Globus pallidus (tissue), 1 donor: Measurements from ENCODE around the gene STPG1.
"Not testable (repeated sequence)": the region's sequence is repeated elsewhere in the genome, so short reads cannot be mapped to it uniquely, and the experiment has no call there.

Source experiments
- DNase-seq: peaks from one replicate; pipeline ENCODE4 v3.0.0-alpha.2; 2015; ENCODE audit warnings: low spot score

Gene STPG1, protein sequence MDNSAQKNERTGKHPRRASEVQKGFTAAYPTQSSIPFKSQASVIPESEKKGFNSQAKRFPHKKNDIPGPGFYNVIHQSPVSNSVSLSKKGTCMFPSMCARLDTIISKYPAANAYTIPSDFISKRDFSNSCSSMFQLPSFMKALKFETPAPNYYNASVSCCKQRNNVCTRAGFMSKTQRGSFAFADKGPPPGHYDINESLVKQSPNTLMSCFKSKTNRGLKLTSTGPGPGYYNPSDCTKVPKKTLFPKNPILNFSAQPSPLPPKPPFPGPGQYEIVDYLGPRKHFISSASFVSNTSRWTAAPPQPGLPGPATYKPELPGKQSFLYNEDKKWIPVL

DNA sequence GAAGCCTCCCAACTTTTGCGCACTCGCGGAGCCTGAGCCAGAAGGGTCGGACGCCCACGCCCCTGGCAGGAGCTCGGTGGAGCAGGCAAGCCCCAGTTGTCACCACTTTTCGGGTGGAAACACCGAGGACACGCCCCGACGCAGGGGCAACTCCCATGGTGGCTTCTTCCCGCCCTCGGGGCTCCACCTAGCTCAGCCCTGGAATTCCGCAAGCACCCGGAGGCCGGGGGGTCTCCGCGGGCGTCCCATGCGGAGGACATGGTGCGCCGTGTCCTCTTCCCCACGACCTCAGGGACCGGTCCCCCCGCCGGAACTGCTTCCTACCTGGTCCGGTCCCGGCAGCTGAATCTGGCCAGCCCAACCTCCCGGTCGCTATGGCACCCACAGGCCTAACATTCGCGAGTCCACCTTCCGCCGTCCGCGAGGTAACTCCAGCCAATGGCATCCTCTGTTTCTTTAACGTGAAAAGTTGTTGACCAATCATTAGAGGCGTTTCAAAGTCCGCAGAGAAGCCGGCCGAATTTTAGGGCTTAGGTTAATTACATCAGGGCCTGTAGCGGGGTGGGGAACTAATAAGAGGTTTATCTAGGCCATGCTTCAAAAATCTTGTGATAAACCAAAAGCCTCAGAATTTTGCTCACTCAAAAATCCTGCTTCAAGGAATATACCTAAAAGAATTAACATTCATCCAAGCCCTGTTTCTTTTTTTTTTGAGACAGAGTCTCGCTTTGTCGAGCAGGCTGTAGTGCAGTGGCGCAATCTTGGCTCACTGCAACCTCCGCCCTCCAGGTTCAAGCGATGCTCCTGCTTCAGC, at the start of gene STPG1:
STPG1 (minus strand) TSS at position 433 of the 814 bp plus-strand sequence. CDS start 12,394 bp downstream, outside the sequence.
- peak; percentile 87 for DNase-seq

DNA sequence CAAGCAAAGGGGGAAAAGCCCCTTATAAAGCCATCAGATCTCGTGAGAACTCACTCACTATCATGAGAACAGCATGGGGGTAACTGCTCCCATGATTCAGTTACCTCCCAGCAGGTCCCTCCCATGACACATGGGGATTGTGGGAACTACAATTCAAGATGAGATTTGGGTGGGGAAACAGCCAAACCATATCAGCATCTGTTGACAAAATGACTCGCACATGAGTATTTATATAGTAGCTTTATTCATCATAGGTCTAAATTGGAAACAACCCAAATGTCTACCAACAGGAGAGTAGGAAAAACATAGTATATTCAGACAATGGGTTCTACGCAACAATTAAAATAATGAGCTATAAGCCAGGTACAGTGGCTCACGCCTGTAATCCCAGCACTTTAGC, 48.5 kb upstream of the STPG1 start:
- not testable (repeated sequence) for DNase-seq

DNA sequence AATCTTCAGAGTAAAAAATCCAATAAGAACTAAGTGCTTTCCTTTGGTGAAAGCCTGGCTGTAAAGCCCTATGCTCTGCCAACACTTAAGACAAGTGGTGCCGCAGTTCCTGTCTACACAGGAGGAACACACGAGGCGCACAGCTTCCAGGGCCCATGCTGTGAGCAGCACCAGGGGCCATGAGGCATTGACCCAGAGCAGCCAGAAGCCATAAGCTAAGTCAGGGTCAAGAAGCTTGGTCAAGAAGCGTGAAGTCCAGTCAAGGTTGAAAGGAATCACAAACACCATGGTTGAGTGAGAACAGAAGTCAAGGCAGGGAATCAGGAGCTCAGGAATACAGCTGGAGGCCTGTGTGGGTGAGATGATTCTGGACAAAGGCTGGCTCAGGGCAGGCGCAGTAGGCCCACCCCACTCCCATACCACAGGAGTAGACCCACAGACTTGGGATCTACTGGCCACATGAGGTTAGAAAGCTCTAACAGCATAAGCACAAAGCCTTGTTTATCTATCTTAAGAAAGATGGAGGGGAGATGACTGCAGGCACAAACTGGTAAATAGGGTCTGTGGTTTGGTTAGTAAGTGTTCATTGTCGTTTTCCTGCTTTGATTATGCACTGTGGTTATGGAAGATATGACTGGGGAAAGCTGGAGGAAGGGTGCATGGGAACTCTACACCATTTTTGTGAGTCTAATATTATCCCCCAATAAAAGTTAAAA, 46.1 kb upstream of the STPG1 start:
- DNase-seq = no peak

DNA sequence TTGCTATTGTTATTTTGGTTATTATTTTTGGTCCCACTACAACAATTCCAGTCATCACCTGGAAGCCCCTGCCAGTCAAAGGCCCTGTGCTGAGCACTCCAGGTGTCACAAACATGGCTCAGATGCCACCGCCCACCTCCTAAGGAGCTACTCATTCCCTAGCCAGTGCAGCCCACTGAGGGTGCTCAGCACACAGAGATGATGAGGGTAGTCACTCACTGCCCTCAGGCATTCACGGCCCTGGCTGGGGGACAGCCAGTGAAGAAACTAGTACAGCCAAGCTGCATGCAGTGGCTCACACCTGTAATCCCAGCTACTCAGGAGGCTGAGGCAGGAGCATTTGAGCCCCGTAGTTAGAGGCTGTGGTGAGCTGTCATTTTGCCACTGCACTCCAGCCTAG, 44.3 kb upstream of the STPG1 start:
- no peak for DNase-seq

DNA sequence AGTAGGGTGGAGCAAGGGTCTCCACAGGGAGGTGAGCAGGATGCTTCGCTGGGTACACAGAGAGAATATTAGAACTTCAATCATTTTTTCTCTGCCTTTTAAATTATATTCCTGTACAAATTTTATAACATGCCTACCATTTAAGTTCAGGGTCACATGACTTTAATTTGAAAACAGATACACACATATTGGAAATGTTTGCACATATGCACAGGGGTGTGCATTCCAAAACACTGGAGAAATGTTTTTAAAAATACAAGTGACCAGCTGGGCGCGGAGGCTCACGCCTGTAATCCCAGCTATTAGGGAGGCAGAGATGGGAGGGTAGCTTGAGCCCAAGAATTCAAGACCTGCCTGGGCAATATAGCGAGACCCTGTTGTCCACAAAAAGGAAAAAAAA, 41.7 kb upstream of the STPG1 start:
- no peak for DNase-seq

DNA sequence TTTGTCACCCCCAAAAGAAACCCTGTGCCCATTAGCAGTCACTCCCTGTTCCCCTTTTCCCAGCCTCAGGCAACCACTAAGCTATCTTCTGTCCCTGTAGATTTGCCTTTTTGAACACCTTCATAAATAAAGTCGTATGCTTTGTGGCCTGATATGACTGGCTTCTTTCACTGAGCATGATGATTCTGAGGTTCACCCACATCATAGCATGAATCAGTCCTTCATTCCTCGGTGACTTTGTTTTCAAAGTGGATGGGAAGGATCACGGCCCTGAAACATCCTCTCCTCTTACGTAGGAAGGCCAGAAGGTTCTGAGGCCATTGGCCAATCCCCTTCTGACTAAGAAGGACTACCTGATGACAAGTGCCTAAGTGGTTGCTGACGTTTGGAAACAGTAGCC, 41.1 kb upstream of the STPG1 start:
- DNase-seq = no peak

DNA sequence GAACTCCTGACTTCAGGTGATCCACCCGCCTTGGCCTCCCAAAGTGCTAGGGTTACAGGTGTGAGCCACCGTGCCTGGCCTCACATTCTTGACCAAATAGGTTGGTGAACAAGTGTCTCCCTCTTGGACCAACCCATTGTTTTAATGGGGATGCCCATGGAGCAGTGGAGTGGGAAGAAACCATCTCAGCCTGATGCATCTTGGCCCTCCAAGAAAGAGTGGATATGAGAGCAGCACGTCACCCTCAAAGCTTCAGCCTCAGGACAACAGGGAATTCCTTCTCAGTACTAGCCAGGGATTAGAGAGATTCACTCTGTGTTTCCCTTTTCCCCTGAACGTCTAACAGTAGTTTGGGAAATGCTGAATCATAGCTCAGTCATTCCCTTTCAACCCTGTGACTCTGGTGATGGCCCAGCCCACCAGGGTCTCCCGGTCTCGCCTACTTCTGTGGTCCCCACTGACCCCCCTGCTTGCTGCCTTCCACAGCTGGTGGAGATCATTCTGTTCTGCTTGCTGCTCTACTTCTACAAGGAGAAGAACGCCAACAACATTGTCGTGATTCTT, 39.4 kb upstream of the STPG1 start:
- DNase-seq = no peak

DNA sequence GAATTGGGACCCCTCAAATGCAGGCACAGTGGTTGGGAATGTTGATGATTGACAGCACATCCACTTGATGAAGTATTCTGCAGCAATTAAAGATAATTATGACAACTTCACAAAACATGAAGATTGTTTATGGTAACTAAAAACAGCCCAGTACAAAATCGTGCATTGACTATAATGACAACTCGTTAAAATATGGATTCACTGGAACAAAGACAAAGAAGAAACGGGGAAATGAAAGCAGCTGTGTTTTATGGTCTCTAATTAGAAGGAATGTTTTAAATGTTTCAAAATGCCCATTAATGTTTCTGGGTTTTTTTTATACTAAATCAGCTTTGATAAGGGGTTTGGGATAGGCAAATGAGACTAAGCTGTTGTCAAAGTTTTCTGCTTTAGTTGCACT, 38.2 kb upstream of the STPG1 start:
- no peak for DNase-seq

DNA sequence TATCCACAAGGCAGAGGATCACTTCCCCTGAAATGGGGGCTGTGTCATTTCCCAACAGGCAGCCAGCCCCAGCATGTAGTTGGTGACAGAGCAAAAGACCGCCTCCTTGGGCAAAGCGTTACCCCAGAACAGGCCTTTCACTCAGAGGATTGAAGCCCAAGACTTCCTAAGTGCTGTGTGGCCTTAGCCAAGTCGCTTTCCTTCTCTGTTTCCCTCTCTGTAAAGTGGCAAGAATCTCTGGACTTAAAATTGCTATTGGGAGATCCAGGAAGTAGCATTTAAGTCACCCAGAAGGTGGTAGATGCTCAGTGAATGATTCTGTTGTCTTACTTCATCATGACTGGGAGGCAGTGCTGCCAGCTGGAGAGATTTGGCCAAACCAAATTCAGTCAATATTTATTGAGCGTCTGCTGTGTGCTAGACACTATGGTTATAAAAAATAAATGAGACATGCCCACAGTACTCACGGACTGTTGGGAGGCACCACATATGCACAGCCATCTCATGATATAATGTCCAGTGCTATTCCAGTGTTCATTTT, 37.3 kb upstream of the STPG1 start:
- no peak for DNase-seq

DNA sequence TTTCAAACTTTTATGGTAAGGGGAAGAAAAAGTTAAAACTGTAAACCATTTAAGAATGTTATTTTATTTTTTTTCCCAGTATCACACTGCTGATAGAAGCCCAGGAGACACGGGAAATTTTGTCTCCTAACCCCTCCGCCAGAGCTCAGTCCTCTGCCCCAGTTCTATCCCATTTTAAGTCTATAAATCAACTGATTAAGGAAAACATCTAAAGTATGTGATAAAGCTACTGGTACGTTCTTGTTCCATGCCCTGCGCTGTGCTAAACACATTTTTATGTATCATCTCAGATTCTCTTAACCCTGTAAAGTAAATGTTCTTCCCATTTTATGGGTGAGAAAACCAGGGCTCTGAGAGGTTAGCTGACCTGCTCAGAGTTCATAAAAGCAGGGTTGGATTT, 36.7 kb upstream of the STPG1 start:
- DNase-seq = no peak

DNA sequence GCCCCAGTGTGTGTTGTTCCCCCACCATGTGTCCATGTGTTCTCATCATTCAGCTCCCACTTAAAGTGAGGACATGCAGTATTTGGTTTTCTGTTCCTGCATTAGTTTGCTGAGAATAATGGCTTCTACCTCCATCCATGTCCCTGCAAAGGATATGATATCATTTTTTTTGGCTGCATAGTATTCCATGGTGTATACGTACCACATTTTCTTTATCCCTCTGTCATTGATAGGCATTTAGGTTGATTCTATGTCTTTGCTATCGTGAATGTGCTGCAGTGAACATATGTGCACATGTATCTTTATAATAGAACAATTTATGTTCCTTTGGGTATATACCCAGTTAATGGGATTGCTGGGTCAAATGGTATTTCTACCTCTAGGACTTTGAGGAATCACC, 32.9 kb upstream of the STPG1 start:
- DNase-seq = not testable (repeated sequence)

DNA sequence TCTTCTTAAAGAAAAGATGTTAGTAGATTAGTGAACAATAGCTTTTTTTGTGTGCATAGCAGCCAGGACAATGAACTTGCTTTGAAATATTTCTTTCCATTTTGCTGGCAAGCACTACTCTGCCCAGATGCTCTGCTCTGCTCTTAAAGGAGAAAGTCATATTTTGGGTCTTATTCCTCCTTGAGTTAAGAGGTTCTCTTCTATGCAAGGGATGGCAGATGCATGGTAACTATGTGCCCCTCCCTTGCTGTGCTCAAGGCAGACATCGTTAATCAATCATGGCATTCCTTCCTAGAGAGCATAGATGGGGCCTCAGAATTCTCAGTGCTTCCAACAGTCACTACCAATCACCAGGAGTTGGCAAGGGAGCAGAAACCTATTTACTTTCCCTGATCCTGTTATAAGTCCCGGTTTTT, 29.7 kb upstream of the STPG1 start:
- DNase-seq = peak; percentile 77

DNA sequence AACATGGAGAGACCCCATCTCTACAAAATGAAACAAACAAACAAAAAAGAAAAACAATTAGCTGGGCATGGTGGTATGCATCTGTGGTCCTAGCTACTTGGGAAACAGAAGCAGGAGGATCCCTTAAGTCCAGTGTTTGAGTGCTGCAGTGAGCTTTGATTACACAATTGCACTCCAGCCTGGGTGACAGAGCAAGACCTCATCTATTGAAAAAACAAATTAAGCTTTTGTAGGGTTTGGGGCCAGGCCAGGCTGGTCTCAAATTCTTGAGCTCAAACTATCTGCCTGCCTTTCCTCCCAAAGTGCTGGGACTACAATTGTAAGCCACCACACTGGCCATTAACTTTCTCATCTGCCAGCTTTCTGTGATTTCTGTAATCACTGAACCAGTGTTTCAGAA, 29.2 kb upstream of the STPG1 start:
- DNase-seq = peak; percentile 62

DNA sequence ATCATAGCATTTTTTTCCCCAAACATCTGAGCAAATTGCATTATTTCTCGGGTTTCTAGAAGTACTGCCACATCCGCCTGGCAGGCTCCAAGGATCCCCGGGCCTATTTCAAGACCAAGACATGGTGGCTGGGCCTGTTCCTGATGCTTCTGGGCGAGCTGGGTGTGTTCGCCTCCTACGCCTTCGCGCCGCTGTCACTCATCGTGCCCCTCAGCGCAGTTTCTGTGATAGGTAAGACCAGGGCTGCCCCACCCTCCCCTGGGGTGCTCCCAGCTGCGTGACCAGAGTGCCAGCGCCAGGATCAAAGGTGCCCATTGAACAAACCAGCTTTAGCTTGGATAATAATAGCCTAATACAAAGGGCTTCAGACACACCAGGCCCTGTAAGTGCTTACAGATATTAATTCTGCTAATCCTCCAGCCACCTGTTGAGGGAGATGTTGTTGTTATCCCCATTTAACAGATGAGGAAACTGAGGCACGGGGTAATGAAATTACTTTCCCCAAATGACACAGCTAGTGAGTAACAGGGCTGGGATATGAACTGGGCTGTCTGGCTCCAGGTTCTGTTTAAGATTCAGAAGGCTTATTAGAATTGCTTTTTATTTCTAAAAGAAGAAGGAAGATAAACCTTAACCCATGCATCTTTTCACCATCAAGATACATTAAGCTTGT, 28.6 kb upstream of the STPG1 start:
- DNase-seq = no peak

DNA sequence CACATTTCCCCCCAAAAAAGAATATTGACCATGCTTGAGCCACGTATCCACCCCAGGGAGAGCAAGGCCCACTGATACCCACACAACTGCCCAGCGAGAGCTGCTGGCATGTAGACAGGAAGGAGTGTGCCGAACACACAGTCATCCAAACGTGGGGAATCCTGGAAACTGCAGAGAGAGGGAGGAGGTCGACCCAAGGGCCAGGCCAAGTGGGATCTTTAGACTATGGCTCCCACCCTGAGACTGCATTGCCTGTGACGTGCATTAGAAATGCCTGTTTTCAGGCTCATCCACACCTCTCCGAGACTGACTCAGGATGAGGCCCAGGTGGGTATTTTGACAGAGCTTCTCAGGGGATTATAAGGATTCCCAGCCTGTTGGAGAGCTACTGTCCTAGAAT, 27.9 kb upstream of the STPG1 start:
- no peak for DNase-seq

DNA sequence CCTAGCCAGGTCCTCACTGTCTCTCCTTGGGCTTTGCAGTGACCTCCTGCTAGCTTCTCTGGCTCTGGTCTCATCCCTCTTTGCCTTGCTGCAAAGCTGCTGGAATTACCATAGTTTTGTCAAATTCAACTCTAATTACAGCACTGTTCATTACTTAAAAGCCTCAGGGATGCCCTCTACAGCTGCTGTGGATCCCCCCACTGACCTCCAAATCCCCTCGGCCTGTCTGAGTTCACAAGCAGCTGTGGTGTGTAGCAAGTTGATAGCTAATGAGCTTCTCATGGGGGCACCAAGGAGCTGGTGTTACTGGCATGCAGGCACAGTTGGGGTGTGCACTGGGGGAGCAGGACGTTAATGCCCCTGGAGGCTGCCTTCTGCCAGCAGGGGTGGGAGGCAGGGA, 26.9 kb upstream of the STPG1 start:
- DNase-seq = no peak

DNA sequence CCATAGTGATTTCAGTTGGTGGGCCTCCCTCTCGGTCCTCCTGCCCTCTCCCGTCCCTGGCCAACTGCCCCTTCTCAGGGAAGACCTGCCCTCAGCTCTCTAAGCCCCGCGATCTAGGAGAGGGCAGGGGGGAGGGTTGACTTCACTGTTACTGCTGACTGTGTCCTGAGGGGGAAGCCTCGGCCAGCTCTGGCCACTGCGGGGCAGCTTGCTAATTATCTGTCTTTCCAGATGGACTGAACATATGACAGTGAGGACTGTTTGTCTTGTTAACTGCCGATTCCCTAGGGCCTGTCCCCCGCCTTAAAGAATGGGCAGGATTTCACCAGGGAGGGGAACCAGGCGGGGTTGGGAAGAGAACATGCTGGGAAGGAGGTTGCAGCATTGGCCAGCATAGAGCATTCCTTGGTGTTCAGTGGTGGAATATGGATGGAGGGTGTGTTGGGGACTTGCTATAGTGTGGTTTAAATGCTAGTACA, 24.9 kb upstream of the STPG1 start:
- DNase-seq = peak; percentile 77

DNA sequence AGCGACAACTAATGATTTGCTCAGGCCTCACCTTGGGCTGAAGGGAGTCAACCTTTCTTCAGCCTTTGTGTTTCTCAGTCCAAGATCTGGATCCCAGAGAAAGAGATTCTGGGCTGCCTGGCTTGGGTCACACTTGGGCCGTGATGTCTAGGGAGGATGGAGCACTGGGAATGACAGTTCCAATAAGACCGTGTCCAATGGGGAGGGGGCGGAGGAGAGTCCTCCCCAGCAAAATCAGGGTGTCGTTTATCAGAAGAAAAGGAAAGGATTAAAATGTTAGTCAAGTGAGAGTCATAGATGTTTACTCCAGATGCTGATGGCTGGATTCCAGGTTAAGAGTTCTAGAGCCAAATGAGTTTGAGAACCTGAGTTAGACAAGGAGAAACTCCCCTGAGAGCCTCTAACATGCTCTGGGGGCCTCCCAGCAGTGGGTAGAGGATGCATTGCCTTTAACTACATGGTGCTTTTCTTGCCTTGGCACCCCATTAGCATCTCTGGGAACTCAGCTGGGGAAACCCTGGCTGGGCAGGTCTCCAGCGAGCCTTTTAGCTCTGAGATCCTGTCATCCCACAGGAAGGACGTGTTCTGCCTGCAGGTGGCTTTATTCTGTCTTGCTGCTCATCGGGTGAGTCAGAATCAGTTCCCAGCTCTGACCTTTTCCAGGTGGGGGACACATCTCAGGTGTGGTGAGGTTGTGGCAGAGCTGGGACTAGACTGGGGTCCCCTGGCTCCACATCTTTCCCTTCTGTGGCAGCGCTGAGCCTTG, 24.2 kb upstream of the STPG1 start:
- peak; percentile 34 for DNase-seq

DNA sequence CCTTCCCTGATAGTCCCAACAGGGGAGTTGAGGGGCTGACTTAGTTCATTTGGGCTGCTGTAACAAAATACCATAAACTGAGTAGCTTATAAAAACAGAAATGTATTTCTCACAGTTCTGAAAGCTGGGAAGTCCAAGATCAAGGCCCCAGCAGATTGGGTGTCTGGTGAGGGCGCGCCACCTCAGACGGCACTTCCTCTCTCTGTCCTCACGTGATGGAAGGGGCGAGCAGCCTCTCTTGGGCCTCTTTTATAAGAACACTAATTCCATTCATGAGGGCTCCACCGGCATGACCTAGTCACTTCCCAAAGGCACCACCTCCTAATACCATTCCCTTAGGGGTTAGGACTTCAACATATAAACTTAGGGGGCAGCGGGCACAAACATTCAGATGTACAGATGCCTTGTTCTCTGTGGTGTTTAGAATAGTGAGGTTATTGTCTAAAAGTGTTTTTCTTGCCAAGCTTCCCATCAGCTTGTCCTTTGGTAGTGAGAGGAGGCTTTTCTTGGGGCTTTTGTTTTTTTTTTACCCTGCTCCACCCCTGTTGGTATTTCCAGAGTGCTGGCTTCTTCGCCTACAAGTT, 22.3 kb upstream of the STPG1 start:
- peak; percentile 85 for DNase-seq

DNA sequence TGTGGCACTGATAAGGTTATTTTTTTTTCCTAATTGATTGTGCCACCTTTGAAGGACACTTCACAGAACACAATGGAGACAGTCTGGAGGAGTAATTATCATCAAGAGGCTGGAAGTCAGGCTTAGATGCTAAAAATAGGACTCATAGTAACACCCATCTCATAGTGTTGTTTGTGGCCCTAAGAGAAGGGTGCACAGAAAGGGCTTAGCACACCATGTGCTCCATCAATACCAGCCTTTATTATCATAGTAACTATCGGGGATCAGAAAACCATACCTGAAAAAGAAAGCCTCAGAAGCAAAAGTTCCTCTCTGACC, 13.9 kb upstream of the STPG1 start:
- DNase-seq = no peak
